B cell (primary cell): Measurements from ENCODE around the gene WWTR1. TPM values are rescaled to one million over a fixed set of nuclear protein-coding genes. Genes with fewer than 3 reads are reported as not detected.

Experiments
- ATAC-seq: fragments of 200-7000 bp; cut with Tn5 transposase; one replicate; pipeline ENCODE4 v1.10.0; 2021; ENCODE audit warnings: low read depth, mild to moderate bottlenecking, moderate number of reproducible peaks, moderate library complexity
- CTCF ChIA-PET: fragments of 350-600 bp; sonication (Branson Sonifier 250); formaldehyde crosslinking; loops from one replicate; lab custom pipeline; 2021; ENCODE audit warnings: antibody characterized with exemption, inconsistent platforms; lab: Charles Lee
- POLR2A ChIA-PET: fragments of 350-600 bp; sonication (Branson Sonifier 250); formaldehyde crosslinking; loops from one replicate; lab custom pipeline; 2021; ENCODE audit warnings: antibody characterized with exemption; lab: Charles Lee
- DNase-seq: peaks from one replicate; pipeline ENCODE4 v3.0.0; 2013
- H2AFZ ChIP-seq: 2 replicates; pipeline ENCODE4 v1.6.1; 2012; ENCODE audit warnings: mild to moderate bottlenecking, low read depth, low read length; ENCODE audit not compliant: insufficient read depth, poor library complexity, severe bottlenecking
- H3K27ac ChIP-seq, 2 donors: 1 replicate in 1 of 2; 2 replicates in 1 of 2; pipeline ENCODE4 v1.5.1; 2012 to 2013; ENCODE audit warnings: low read length in 2 of 2, mild to moderate bottlenecking in 2 of 2, moderate library complexity in 1 of 2
- H3K27me3 ChIP-seq, 4 experiments: fragments of 200-600 bp in 1 of 4; sonication (generic) in 1 of 4; replicated peaks in 1 of 4; 1 replicate in 2 of 4; 2 replicates in 2 of 4; pipeline versions ENCODE4 v1.6.1 to v1.7.0; 2013 to 2016; ENCODE audit warnings: low read length in 3 of 4, mild to moderate bottlenecking in 2 of 4, mixed read lengths in 1 of 4, moderate library complexity in 1 of 4; ENCODE audit not compliant: insufficient read depth in 4 of 4, control insufficient read depth in 3 of 4; ENCODE audit errors: control extremely low read depth in 1 of 4
- H3K36me3 ChIP-seq, 2 experiments: replicated peaks in 1 of 2; 1 replicate in 1 of 2; 2 replicates in 1 of 2; pipeline versions ENCODE4 v1.6.1 to v1.7.1; 2013; ENCODE audit warnings: low read length in 1 of 2; ENCODE audit not compliant: insufficient read depth in 2 of 2, control insufficient read depth in 1 of 2; ENCODE audit errors: control extremely low read depth in 1 of 2, extremely low read depth in 1 of 2
- H3K4me1 ChIP-seq, 2 donors: fragments of 200-600 bp in 1 of 2; sonication (generic) in 1 of 2; 1 replicate in 1 of 2; 2 replicates in 1 of 2; pipeline versions ENCODE4 v1.5.1 to v1.6.1; 2013 to 2017; ENCODE audit warnings: low read length in 2 of 2; ENCODE audit not compliant: control insufficient read depth in 2 of 2, insufficient read depth in 2 of 2
- H3K4me2 ChIP-seq: replicated peaks from 2 replicates; pipeline ENCODE3; 2012; ENCODE audit warnings: mild to moderate bottlenecking, low read depth, low read length; ENCODE audit not compliant: poor library complexity, severe bottlenecking
- H3K4me3 ChIP-seq, 5 experiments: fragments of 200-600 bp in 1 of 5; sonication (generic) in 1 of 5; 1 replicate in 3 of 5; 2 replicates in 2 of 5; pipeline versions ENCODE4 v1.5.1 to v1.7.0; 2011 to 2016; ENCODE audit warnings: low read length in 4 of 5, mild to moderate bottlenecking in 4 of 5, low read depth in 2 of 5, control low read depth in 1 of 5, moderate library complexity in 1 of 5; ENCODE audit not compliant: insufficient read depth in 1 of 5; ENCODE audit errors: control extremely low read depth in 1 of 5, extremely low read depth in 1 of 5
- H3K79me2 ChIP-seq: fragments of 200-600 bp; sonication (generic); one replicate; pipeline ENCODE4 v1.6.0; 2016; ENCODE audit warnings: low read length; ENCODE audit not compliant: control insufficient read depth, insufficient read depth
- H3K9ac ChIP-seq: fragments of 200-600 bp; sonication (generic); 2 replicates; pipeline ENCODE4 v1.6.1; 2017; ENCODE audit warnings: mild to moderate bottlenecking, low read length, moderate library complexity
- H3K9me3 ChIP-seq, 3 donors: one replicate each; pipeline versions ENCODE4 v1.6.1 to v1.7.1; 2013; ENCODE audit warnings: low read length in 2 of 3; ENCODE audit not compliant: control insufficient read depth in 2 of 3, insufficient read depth in 1 of 3; ENCODE audit errors: control extremely low read depth in 1 of 3
- H4K20me1 ChIP-seq: 2 replicates; pipeline ENCODE4 v1.6.0; 2012; ENCODE audit warnings: mild to moderate bottlenecking, low read length; ENCODE audit not compliant: insufficient read depth, control insufficient read depth, poor library complexity, severe bottlenecking
- H3K27ac Mint-ChIP-seq: one replicate; pipeline ENCODE4 v1.8.0; 2021; ENCODE audit warnings: mixed read lengths
- H3K27me3 Mint-ChIP-seq: one replicate; pipeline ENCODE4 v1.8.0; 2021; ENCODE audit warnings: mixed read lengths
- H3K4me1 Mint-ChIP-seq: one replicate; pipeline ENCODE4 v1.8.0; 2021; ENCODE audit warnings: mixed read lengths
- H3K4me3 Mint-ChIP-seq: one replicate; pipeline ENCODE4 v1.8.0; 2021; ENCODE audit warnings: mixed read lengths
- H3K9me3 Mint-ChIP-seq: one replicate; pipeline ENCODE4 v1.8.0; 2022; ENCODE audit warnings: mixed read lengths; ENCODE audit not compliant: insufficient read depth
- EZH2 ChIP-seq: IDR thresholded peaks from 2 replicates; pipeline ENCODE4 v1.6.1; 2012; ENCODE audit warnings: borderline replicate concordance, low read depth, mild to moderate bottlenecking, moderate library complexity, low read length; ENCODE audit not compliant: insufficient read depth, poor library complexity, severe bottlenecking
- WGBS: methylation state at CpG from one replicate; pipeline ENCODE4 v1.1.5; 2013; ENCODE audit warnings: missing lambda C conversion rate; ENCODE audit not compliant: insufficient coverage; 5-methylcytosine and 5-hydroxymethylcytosine counted together
- intact Hi-C: fragments of 100-400 bp; cut with micrococcal nuclease; formaldehyde crosslinking; loops from one replicate; pipeline ENCODE4 v1.10.0; 2022
- polyA plus RNA-seq: library from polyadenylated mRNA; depleted of rRNA; stranded (reverse); fragments of >200 nt; gene quantifications from 2 replicates; pipeline ENCODE4 v1.2.3, GENCODE V29; 2012
- small RNA-seq: library from RNA; depleted of rRNA; stranded (forward); fragments of <200 nt; gene quantifications from one replicate; pipeline ENCODE3, GENCODE V24; 2012; ENCODE audit warnings: low replicate concordance, low read depth; ENCODE audit not compliant: insufficient read length
- total RNA-seq, 2 donors: library from RNA; stranded (reverse); fragments of 120-200 nt in 1 of 2; gene quantifications; 1 replicate in 1 of 2; 2 replicates in 1 of 2; pipeline versions ENCODE4 v1.2.3 to v1.2.4, GENCODE V29; 2013 to 2022
- TF ChIP-seq, protein P1 (sequence below): fragments of 200-600 bp; IDR thresholded peaks from one replicate; pipeline ENCODE4 v1.8.0; 2022; ENCODE audit warnings: antibody characterized with exemption, mild to moderate bottlenecking

WWTR1 gene
- total and polyA plus RNA-seq, 2 donors (not counting 1 experiment from before 2014, with no cell fraction given), result 0.79 to 2.3 TPM

DNA sequence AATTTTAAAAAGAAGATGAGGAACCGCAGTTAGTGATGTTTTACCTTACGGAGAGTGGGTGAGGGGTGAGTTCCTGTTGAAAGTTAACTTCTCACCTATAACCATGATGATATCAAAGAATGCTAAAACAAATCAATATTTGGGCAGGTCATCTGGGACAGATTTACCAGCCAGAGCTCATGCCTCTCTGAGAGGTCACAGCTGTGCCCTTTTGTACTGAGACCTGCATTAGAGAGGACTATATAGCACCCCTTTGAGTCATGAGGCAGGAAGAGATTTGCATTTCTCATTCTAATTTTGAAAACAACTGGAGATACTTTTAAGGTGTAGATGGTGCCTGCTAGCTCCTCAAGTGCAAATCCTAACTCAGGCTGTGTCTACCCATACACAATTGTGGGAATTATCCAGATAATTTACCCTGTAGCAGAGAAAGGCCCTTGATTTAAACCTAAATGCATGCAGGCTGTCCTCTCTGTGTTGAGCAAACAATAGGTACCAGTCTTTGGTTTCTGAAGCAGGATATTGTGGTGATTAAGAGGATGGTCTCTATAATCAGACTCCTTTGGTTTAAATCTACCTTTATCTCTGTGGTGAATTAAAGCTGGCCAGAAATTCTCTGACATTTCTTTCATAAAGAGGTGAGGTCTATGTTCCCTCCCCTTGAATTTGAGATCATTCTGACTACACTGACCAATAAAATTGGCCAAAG, 189.2 kb downstream of the WWTR1 start:
- ATAC-seq (no peak), DNase-seq (no peak)
- no peak overlapping the region for H3K27ac Mint-ChIP-seq
- Histone ChIP-seq H3K4me2 (no peak overlapping the region), H3K79me2 (no peaks in the 10 kb centered on the region), H3K27ac (no peak overlapping the region), H4K20me1 (no peaks in the 10 kb centered on the region), H2AFZ (no peak overlapping the region), H3K9ac (no peak overlapping the region), H3K4me3 (no peak overlapping the region), H3K4me1 (no peaks in the 10 kb centered on the region), H3K9me3 (no peaks in the 10 kb centered on the region), H3K36me3 (no peaks in the 10 kb centered on the region), H3K27me3 (no peaks in the 10 kb centered on the region)
- ChIA-PET CTCF (no interaction called here), POLR2A (no interaction called here)
- intact Hi-C loops, result no loop called here
- no peak overlapping the region for H3K4me3 Mint-ChIP-seq
- TF ChIP-seq EZH2, result no peak
- TF ChIP-seq, protein P1, sequence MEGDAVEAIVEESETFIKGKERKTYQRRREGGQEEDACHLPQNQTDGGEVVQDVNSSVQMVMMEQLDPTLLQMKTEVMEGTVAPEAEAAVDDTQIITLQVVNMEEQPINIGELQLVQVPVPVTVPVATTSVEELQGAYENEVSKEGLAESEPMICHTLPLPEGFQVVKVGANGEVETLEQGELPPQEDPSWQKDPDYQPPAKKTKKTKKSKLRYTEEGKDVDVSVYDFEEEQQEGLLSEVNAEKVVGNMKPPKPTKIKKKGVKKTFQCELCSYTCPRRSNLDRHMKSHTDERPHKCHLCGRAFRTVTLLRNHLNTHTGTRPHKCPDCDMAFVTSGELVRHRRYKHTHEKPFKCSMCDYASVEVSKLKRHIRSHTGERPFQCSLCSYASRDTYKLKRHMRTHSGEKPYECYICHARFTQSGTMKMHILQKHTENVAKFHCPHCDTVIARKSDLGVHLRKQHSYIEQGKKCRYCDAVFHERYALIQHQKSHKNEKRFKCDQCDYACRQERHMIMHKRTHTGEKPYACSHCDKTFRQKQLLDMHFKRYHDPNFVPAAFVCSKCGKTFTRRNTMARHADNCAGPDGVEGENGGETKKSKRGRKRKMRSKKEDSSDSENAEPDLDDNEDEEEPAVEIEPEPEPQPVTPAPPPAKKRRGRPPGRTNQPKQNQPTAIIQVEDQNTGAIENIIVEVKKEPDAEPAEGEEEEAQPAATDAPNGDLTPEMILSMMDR, result no peak
- H3K9me3 Mint-ChIP-seq, result no peaks in the 10 kb centered on the region
- WGBS, result no CpG with 5 or more reads among the region's 2 CpGs
- peaks cover 4% of the 10 kb centered on the region for H3K4me1 Mint-ChIP-seq
- H3K27me3 Mint-ChIP-seq, result no peaks in the 10 kb centered on the region

Small RNA genes lying within 50 kb of the gene (small RNA-seq; reads per million reads assigned to genes)
- gene RNU6-1098P, result not detected

Other genes with a start within 250 kb of the WWTR1 start
- gene TM4SF4, start 183.3 kb downstream of the WWTR1 start, total RNA-seq, result not detected in 2 replicates
- gene TM4SF4, start 183.3 kb downstream of the WWTR1 start, polyA plus RNA-seq, result not detected in 2 replicates
- 45.1 and 47.8 TPM in 2 replicates for gene COMMD2, start 94.5 kb upstream of the WWTR1 start, total RNA-seq
- 15.0 and 15.7 TPM in 2 replicates for gene COMMD2, start 94.5 kb upstream of the WWTR1 start, polyA plus RNA-seq
- not detected in 2 replicates for gene ANKUB1, start 134.5 kb upstream of the WWTR1 start, total RNA-seq
- not detected in 2 replicates for gene ANKUB1, start 134.5 kb upstream of the WWTR1 start, polyA plus RNA-seq
- 86.5 and 92.8 TPM in 2 replicates for gene RNF13, start 155.2 kb upstream of the WWTR1 start, total RNA-seq
- gene RNF13, start 155.2 kb upstream of the WWTR1 start, polyA plus RNA-seq, result 38.0 and 53.2 TPM in 2 replicates